Esophagus muscularis mucosa (tissue), 4 donors: ENCODE measurements around the gene SESTD1. TPM values are rescaled to one million over a fixed set of nuclear protein-coding genes. Genes with fewer than 3 reads are reported as not detected.

Experiments
- DNase-seq: peaks from one replicate; pipeline ENCODE4 v3.0.0-alpha.2; 2017; ENCODE audit errors: extremely low spot score
- H3K27ac ChIP-seq, 4 donors: fragments of 200-600 bp; sonication (generic); replicated peaks in 1 of 4; 1 replicate in 3 of 4; 2 replicates in 1 of 4; pipeline ENCODE4 v1.5.1; 2016 to 2019; ENCODE audit warnings: mild to moderate bottlenecking in 1 of 4
- H3K27me3 ChIP-seq, 4 donors: fragments of 200-600 bp; sonication (generic); one replicate each; pipeline versions ENCODE4 v1.5.1 to v1.6.0; 2016 to 2019
- H3K36me3 ChIP-seq, 4 donors: fragments of 200-600 bp; sonication (generic); one replicate each; pipeline ENCODE4 v1.5.1; 2016 to 2019
- H3K4me1 ChIP-seq, 4 donors: fragments of 200-600 bp; sonication (generic); one replicate each; pipeline ENCODE4 v1.5.1; 2016 to 2019
- H3K4me3 ChIP-seq, 4 donors: fragments of 200-600 bp; sonication (generic); 1 replicate in 2 of 4; 2 replicates in 2 of 4; pipeline ENCODE4 v1.5.1; 2016 to 2019; ENCODE audit warnings: mild to moderate bottlenecking in 4 of 4, moderate library complexity in 1 of 4
- H3K9me3 ChIP-seq, 4 donors: fragments of 200-600 bp; sonication (generic); 1 replicate in 3 of 4; 2 replicates in 1 of 4; pipeline ENCODE4 v1.5.1; 2016 to 2019
- CTCF ChIP-seq, 3 experiments: fragments of 200-600 bp in 2 of 3; fragments of 450-650 bp in 1 of 3; sonication (generic) in 2 of 3; IDR thresholded peaks; one replicate each; pipeline ENCODE4 v1.5.1; 2017 to 2019; ENCODE audit warnings: antibody characterized with exemption in 3 of 3, mild to moderate bottlenecking in 2 of 3, moderate library complexity in 1 of 3
- EP300 ChIP-seq: sonication (generic); formaldehyde crosslinking; IDR thresholded peaks from one replicate; pipeline ENCODE4 v1.6.1; 2017; ENCODE audit warnings: antibody characterized with exemption
- POLR2A ChIP-seq: fragments of 450-650 bp; IDR thresholded peaks from one replicate; pipeline ENCODE4 v1.6.1; 2017; ENCODE audit warnings: antibody characterized with exemption, moderate library complexity, mild to moderate bottlenecking, low read depth
- POLR2AphosphoS5 ChIP-seq, 2 donors: sonication (generic); formaldehyde crosslinking; IDR thresholded peaks; one replicate each; pipeline ENCODE4 v1.6.1; 2017; ENCODE audit warnings: antibody characterized with exemption in 2 of 2
- WGBS: methylation state at CpG from one replicate; pipeline ENCODE4 v1.1.5; 2018; 5-methylcytosine and 5-hydroxymethylcytosine counted together
- intact Hi-C: fragments of 100-400 bp; cut with DNase I; formaldehyde crosslinking; loops from one replicate; pipeline ENCODE4 v1.15.1; 2023
- total RNA-seq, 4 donors: library from RNA; depleted of rRNA; stranded (reverse); fragments of >200 nt; gene quantifications; one replicate each; pipeline versions ENCODE4 v1.1.0 to v1.2.1, GENCODE V29; 2016

Gene SESTD1
- total RNA-seq, 4 donors from 2014 or later: 48.9 to 57.3 (median 53.3) TPM

GRCh38 chr2:179181002-179181401 lies 83.6 kb downstream of the SESTD1 start:
- peaks cover 0 to 19% (median 7%) of the 10 kb centered on the region in 4 donors for H3K4me1 ChIP-seq
- H3K36me3 ChIP-seq: peaks cover 0 to 12% (median 1%) of the 10 kb centered on the region in 4 donors
- intact Hi-C loops: no loop called here
- H3K27me3 ChIP-seq: no peaks in the 10 kb centered on the region
- 89% methylated on average over 3 of the region's 3 CpGs for WGBS
- H3K4me3 ChIP-seq: no peak overlapping the region
- no peak for TF ChIP-seq POLR2A
- TF ChIP-seq POLR2AphosphoS5 (IDR thresholded peaks at IDR 0.05): no peak
- no peak for TF ChIP-seq EP300
- TF ChIP-seq CTCF (IDR thresholded peaks at IDR 0.05): no peak
- no peak overlapping the region for H3K27ac ChIP-seq
- DNase-seq: no peak
- H3K9me3 ChIP-seq: no peaks in the 10 kb centered on the region

GRCh38 chr2:179180242-179180641 lies 84.4 kb downstream of the SESTD1 start:
- Histone ChIP-seq H3K27me3 (no peaks in the 10 kb centered on the region), H3K27ac (no peak overlapping the region), H3K9me3 (no peaks in the 10 kb centered on the region), H3K4me3 (no peak overlapping the region), H3K4me1 (peaks cover 0 to 19% (median 7%) of the 10 kb centered on the region in 4 donors), H3K36me3 (peaks cover 0 to 20% (median 5%) of the 10 kb centered on the region in 4 donors)
- TF ChIP-seq EP300 (no peak), POLR2AphosphoS5 (IDR thresholded peaks at IDR 0.05) (no peak), CTCF (IDR thresholded peaks at IDR 0.05) (no peak), POLR2A (no peak)
- intact Hi-C loops: no loop called here
- 65% methylated on average over 2 of the region's 2 CpGs for WGBS
- no peak for DNase-seq

- peaks cover 0 to 25% (median 7%) of the 10 kb centered on the region in 4 donors for H3K36me3 ChIP-seq
- no peak for TF ChIP-seq CTCF (IDR thresholded peaks at IDR 0.05)
- no peak for TF ChIP-seq EP300
- TF ChIP-seq POLR2A: no peak
- no peak for TF ChIP-seq POLR2AphosphoS5 (IDR thresholded peaks at IDR 0.05)
- no peak overlapping the region for H3K4me3 ChIP-seq
- WGBS: 90% methylated on average over 2 of the region's 2 CpGs
- H3K4me1 ChIP-seq: peaks cover 0 to 19% (median 6%) of the 10 kb centered on the region in 4 donors
- no peaks in the 10 kb centered on the region for H3K27me3 ChIP-seq
- intact Hi-C loops: no loop called here
- H3K9me3 ChIP-seq: no peaks in the 10 kb centered on the region
- DNase-seq: no peak
- no peak overlapping the region for H3K27ac ChIP-seq
Measured at GRCh38 chr2:179179719-179180118, 84.9 kb downstream of the SESTD1 start.

- TF ChIP-seq EP300 (no peak), CTCF (IDR thresholded peaks at IDR 0.05) (no peak), POLR2AphosphoS5 (IDR thresholded peaks at IDR 0.05) (no peak)
- H3K9me3 ChIP-seq: no peaks in the 10 kb centered on the region
- H3K27me3 ChIP-seq: no peaks in the 10 kb centered on the region
- WGBS: 65% methylated on average over 1 of the region's 1 CpG
- intact Hi-C loops: no loop called here
- H3K36me3 ChIP-seq: peaks cover 0 to 37% (median 7%) of the 10 kb centered on the region in 4 donors
- DNase-seq: no peak
- H3K4me3 ChIP-seq: no peak overlapping the region
- H3K27ac ChIP-seq: no peak overlapping the region
- peaks cover 0 to 19% (median 3%) of the 10 kb centered on the region in 4 donors for H3K4me1 ChIP-seq
Measured at GRCh38 chr2:179177694-179178093, 86.9 kb downstream of the SESTD1 start.

- no peak for TF ChIP-seq EP300
- TF ChIP-seq POLR2AphosphoS5 (IDR thresholded peaks at IDR 0.05): no peak
- no peak for TF ChIP-seq POLR2A
- TF ChIP-seq CTCF (IDR thresholded peaks at IDR 0.05): no peak
- Histone ChIP-seq H3K27me3 (no peaks in the 10 kb centered on the region), H3K4me1 (peaks cover 3 to 14% (median 7%) of the 10 kb centered on the region in 4 donors), H3K9me3 (no peaks in the 10 kb centered on the region), H3K36me3 (peaks cover 0 to 27% (median 7%) of the 10 kb centered on the region in 4 donors), H3K4me3 (no peak overlapping the region), H3K27ac (no peak overlapping the region)
- WGBS: 93% methylated on average over 1 of the region's 1 CpG
- no peak for DNase-seq
- intact Hi-C loops: no loop called here
Measured at GRCh38 chr2:179174240-179174639, 90.4 kb downstream of the SESTD1 start.
